Hepatocyte (in vitro differentiated cells): Measurements from ENCODE around the gene SVIL.

Source experiments
- EZH2 ChIP-seq: fragments of 200-600 bp; sonication (generic); IDR thresholded peaks from 2 replicates; pipeline ENCODE4 v1.6.1; 2016; ENCODE audit warnings: antibody characterized with exemption, mild to moderate bottlenecking, borderline replicate concordance
- EZH2phosphoT487 ChIP-seq: fragments of 200-600 bp; sonication (generic); IDR thresholded peaks from one replicate; pipeline ENCODE4 v1.6.1; 2018; ENCODE audit warnings: antibody characterized with exemption, mild to moderate bottlenecking, low read depth, moderate library complexity; ENCODE audit not compliant: unreplicated experiment, severe bottlenecking
- TF ChIP-seq, protein P1 (sequence below): fragments of 200-600 bp; sonication (generic); IDR thresholded peaks from 2 replicates; pipeline ENCODE4 v1.5.1; 2016; ENCODE audit warnings: antibody characterized with exemption, mild to moderate bottlenecking; ENCODE audit not compliant: poor library complexity

- TF ChIP-seq, protein P1, sequence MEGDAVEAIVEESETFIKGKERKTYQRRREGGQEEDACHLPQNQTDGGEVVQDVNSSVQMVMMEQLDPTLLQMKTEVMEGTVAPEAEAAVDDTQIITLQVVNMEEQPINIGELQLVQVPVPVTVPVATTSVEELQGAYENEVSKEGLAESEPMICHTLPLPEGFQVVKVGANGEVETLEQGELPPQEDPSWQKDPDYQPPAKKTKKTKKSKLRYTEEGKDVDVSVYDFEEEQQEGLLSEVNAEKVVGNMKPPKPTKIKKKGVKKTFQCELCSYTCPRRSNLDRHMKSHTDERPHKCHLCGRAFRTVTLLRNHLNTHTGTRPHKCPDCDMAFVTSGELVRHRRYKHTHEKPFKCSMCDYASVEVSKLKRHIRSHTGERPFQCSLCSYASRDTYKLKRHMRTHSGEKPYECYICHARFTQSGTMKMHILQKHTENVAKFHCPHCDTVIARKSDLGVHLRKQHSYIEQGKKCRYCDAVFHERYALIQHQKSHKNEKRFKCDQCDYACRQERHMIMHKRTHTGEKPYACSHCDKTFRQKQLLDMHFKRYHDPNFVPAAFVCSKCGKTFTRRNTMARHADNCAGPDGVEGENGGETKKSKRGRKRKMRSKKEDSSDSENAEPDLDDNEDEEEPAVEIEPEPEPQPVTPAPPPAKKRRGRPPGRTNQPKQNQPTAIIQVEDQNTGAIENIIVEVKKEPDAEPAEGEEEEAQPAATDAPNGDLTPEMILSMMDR, result no peak
- TF ChIP-seq EZH2, result no peak
- TF ChIP-seq EZH2phosphoT487, result no peak
These were observed 41.2 kb upstream of the SVIL start for GRCh38 chr10:29675984-29676383.
